Mesodermal cell (in vitro differentiated cells): ENCODE measurements around the gene SH3D21.
A peak's percentile ranks its signal among the peaks of the same experiment; 100 is the strongest.

Experiments used
- H3K27ac ChIP-seq: 2 replicates; pipeline ENCODE4 v1.7.0; 2013; ENCODE audit warnings: mild to moderate bottlenecking, low read depth, low read length, moderate library complexity; ENCODE audit not compliant: severe bottlenecking
- H3K36me3 ChIP-seq: 2 replicates; pipeline ENCODE4 v1.7.1; 2013; ENCODE audit warnings: mild to moderate bottlenecking, low read length, moderate library complexity; ENCODE audit not compliant: control insufficient read depth, insufficient read depth
- H3K4me1 ChIP-seq: one replicate; pipeline ENCODE4 v1.7.1; 2013; ENCODE audit warnings: mild to moderate bottlenecking, low read length; ENCODE audit not compliant: insufficient read depth, control insufficient read depth, poor library complexity, severe bottlenecking
- H3K4me3 ChIP-seq: 2 replicates; pipeline ENCODE4 v1.7.0; 2013; ENCODE audit warnings: low read length, control low read depth, mild to moderate bottlenecking; ENCODE audit not compliant: insufficient read depth, poor library complexity, severe bottlenecking; ENCODE audit errors: extremely low read depth
- H3K9me3 ChIP-seq: 2 replicates; pipeline ENCODE4 v1.7.1; 2013; ENCODE audit warnings: mild to moderate bottlenecking, low read length, moderate library complexity; ENCODE audit not compliant: control insufficient read depth
- WGBS, 2 experiments: methylation state at CpG; one replicate each; pipeline ENCODE4 v1.1.5; 2013; ENCODE audit warnings: missing lambda C conversion rate in 2 of 2; ENCODE audit not compliant: insufficient coverage in 2 of 2; 5-methylcytosine and 5-hydroxymethylcytosine counted together

The SH3D21 gene

GRCh38 chr1:36303244-36303643 is 2.9 kb upstream of the SH3D21 start:
- no peak overlapping the region for H3K4me3 ChIP-seq
- no peak overlapping the region for H3K27ac ChIP-seq
- H3K36me3 ChIP-seq: peaks cover 73% of the 10 kb centered on the region
- H3K9me3 ChIP-seq: no peaks in the 10 kb centered on the region
- WGBS, 2 experiments: 85 to 100% methylated on average over 2 of the region's 5 CpGs
- peaks cover 20% of the 10 kb centered on the region for H3K4me1 ChIP-seq

GRCh38 chr1:36303650-36304360 is 2.4 kb upstream of the SH3D21 start:
- WGBS, 2 experiments: 96 to 98% methylated on average over 10 to 15 of the region's 23 CpGs
- Histone ChIP-seq H3K36me3 (peaks cover 73% of the 10 kb centered on the region), H3K4me1 (peaks cover 20% of the 10 kb centered on the region)

GRCh38 chr1:36304521-36304920 is 1.6 kb upstream of the SH3D21 start:
- WGBS, 2 experiments: 88 to 94% methylated on average over 5 to 6 of the region's 7 CpGs
- Histone ChIP-seq H3K27ac (no peak overlapping the region), H3K4me1 (peaks cover 20% of the 10 kb centered on the region), H3K4me3 (no peak overlapping the region), H3K9me3 (no peaks in the 10 kb centered on the region), H3K36me3 (peaks cover 74% of the 10 kb centered on the region)

More at GRCh38 chr1:36303650-36304360, 2.4 kb upstream of the SH3D21 start:
- H3K27ac ChIP-seq: no peak overlapping the region
- H3K4me3 ChIP-seq: no peak overlapping the region
- no peaks in the 10 kb centered on the region for H3K9me3 ChIP-seq

- Histone ChIP-seq H3K4me1 (peaks cover 20% of the 10 kb centered on the region), H3K27ac (peak overlapping the region; percentile 54), H3K9me3 (no peaks in the 10 kb centered on the region), H3K4me3 (no peak overlapping the region), H3K36me3 (peaks cover 69% of the 10 kb centered on the region)
- 95 to 100% methylated on average over 7 of the region's 10 CpGs for WGBS, 2 experiments
Observed at GRCh38 chr1:36304970-36305914, 926 bp upstream of the SH3D21 start.

GRCh38 chr1:36305915-36306209 is 306 bp upstream of the SH3D21 start:
- 50 to 57% methylated on average over 1 to 5 of the region's 7 CpGs for WGBS, 2 experiments
- H3K36me3 ChIP-seq: peaks cover 68% of the 10 kb centered on the region
- H3K4me1 ChIP-seq: peaks cover 20% of the 10 kb centered on the region
- peak overlapping the region; percentile 54 for H3K27ac ChIP-seq
- H3K9me3 ChIP-seq: no peaks in the 10 kb centered on the region
- peak overlapping the region; percentile 46 for H3K4me3 ChIP-seq

GRCh38 chr1:36306902-36307456 is 811 bp downstream of the SH3D21 start:
- WGBS, 2 experiments: 2 to 3% methylated on average over 32 to 45 of the region's 46 CpGs
- H3K4me1 ChIP-seq: peaks cover 20% of the 10 kb centered on the region
- H3K9me3 ChIP-seq: no peaks in the 10 kb centered on the region
- H3K4me3 ChIP-seq: peak overlapping the region; percentile 46
- peak overlapping the region; percentile 53 for H3K27ac ChIP-seq
- H3K36me3 ChIP-seq: peaks cover 63% of the 10 kb centered on the region

- H3K36me3 ChIP-seq: peaks cover 60% of the 10 kb centered on the region
- peak overlapping the region; percentile 46 for H3K4me3 ChIP-seq
Observed at GRCh38 chr1:36307601-36308330, 1.6 kb downstream of the SH3D21 start.

GRCh38 chr1:36309397-36309796 is 3.2 kb downstream of the SH3D21 start:
- 87 to 100% methylated on average over 3 to 5 of the region's 7 CpGs for WGBS, 2 experiments

More at GRCh38 chr1:36307601-36308330, 1.6 kb downstream of the SH3D21 start:
- no peak overlapping the region for H3K27ac ChIP-seq
- no peaks in the 10 kb centered on the region for H3K9me3 ChIP-seq
- H3K4me1 ChIP-seq: peaks cover 20% of the 10 kb centered on the region
- WGBS, 2 experiments: 85 to 90% methylated on average over 4 to 7 of the region's 10 CpGs

GRCh38 chr1:36320291-36320761 is 14.2 kb downstream of the SH3D21 start:
- no peak overlapping the region for H3K27ac ChIP-seq
- no peak overlapping the region for H3K4me3 ChIP-seq
- H3K36me3 ChIP-seq: peaks cover 26% of the 10 kb centered on the region
- WGBS, 2 experiments: 72 to 84% methylated on average over 13 to 14 of the region's 16 CpGs
- peaks cover 32% of the 10 kb centered on the region for H3K4me1 ChIP-seq
- H3K9me3 ChIP-seq: no peaks in the 10 kb centered on the region

More at GRCh38 chr1:36309397-36309796, 3.2 kb downstream of the SH3D21 start:
- Histone ChIP-seq H3K4me1 (peaks cover 20% of the 10 kb centered on the region), H3K9me3 (no peaks in the 10 kb centered on the region), H3K4me3 (no peak overlapping the region), H3K36me3 (peaks cover 44% of the 10 kb centered on the region), H3K27ac (no peak overlapping the region)

GRCh38 chr1:36320767-36321118 is 14.6 kb downstream of the SH3D21 start:
- WGBS, 2 experiments: 21 to 23% methylated on average over 13 to 22 of the region's 23 CpGs
- Histone ChIP-seq H3K4me3 (peak overlapping the region; percentile 82), H3K27ac (peak overlapping the region; percentile 89), H3K4me1 (peaks cover 36% of the 10 kb centered on the region), H3K36me3 (peaks cover 23% of the 10 kb centered on the region), H3K9me3 (no peaks in the 10 kb centered on the region)
